ENCODE measurements around the gene GSTM2.

GRCh38 chr1:109632671-109633346 is 35.0 kb upstream of the GSTM2 start:
- TF ChIP-seq CTCF (IDR thresholded peaks at IDR 0.05): no peak
- no peak for TF ChIP-seq POLR2A (IDR thresholded peaks at IDR 0.05)
